ENCODE results near the gene MCTP1. TPM values are rescaled to one million over a fixed set of nuclear protein-coding genes. Genes with fewer than 3 reads are reported as not detected.
A peak's percentile ranks its signal among the peaks of the same experiment; 100 is the strongest.

MCTP1 gene
- total RNA-seq, 1 experiment from 2014 or later = 7.5 TPM

GRCh38 chr5:95155888-95156287 lies 129.0 kb downstream of the MCTP1 start:
- ChIA-PET POLR2A (ENCODE audit: unreplicated experiment) (no interaction called here), CTCF (no interaction called here)
- ATAC-seq (no peak), DNase-seq (no peak)
- H3K9me2 ChIP-seq (replicated peaks; ENCODE audit: low read length) = no peaks in the 10 kb centered on the region
- no peaks in the 10 kb centered on the region for H3F3A ChIP-seq (ENCODE audit: low read length, unreplicated experiment)
- TF ChIP-seq, protein P1, sequence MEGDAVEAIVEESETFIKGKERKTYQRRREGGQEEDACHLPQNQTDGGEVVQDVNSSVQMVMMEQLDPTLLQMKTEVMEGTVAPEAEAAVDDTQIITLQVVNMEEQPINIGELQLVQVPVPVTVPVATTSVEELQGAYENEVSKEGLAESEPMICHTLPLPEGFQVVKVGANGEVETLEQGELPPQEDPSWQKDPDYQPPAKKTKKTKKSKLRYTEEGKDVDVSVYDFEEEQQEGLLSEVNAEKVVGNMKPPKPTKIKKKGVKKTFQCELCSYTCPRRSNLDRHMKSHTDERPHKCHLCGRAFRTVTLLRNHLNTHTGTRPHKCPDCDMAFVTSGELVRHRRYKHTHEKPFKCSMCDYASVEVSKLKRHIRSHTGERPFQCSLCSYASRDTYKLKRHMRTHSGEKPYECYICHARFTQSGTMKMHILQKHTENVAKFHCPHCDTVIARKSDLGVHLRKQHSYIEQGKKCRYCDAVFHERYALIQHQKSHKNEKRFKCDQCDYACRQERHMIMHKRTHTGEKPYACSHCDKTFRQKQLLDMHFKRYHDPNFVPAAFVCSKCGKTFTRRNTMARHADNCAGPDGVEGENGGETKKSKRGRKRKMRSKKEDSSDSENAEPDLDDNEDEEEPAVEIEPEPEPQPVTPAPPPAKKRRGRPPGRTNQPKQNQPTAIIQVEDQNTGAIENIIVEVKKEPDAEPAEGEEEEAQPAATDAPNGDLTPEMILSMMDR (conservative IDR thresholded peaks at IDR 0.05; ENCODE audit: low read depth, low read length) = no peak
- no peak for TF ChIP-seq EZH2phosphoT487 (IDR thresholded peaks at IDR 0.05; ENCODE audit: borderline replicate concordance, low read length)
- no peak for TF ChIP-seq EZH2 (IDR thresholded peaks at IDR 0.05; ENCODE audit: low read length, unreplicated experiment)
- no peak overlapping the region for H3K9ac ChIP-seq (ENCODE audit: low read length)
- no peaks in the 10 kb centered on the region for H3K79me2 ChIP-seq (ENCODE audit: low read length)
- no peaks in the 10 kb centered on the region for H3K9me3 ChIP-seq (ENCODE audit: low read length)
- H3K27ac ChIP-seq (ENCODE audit: low read length) = no peak overlapping the region
- no peaks in the 10 kb centered on the region for H4K20me1 ChIP-seq (ENCODE audit: low read length)
- H3K36me3 ChIP-seq (ENCODE audit: low read depth, low read length) = no peaks in the 10 kb centered on the region
- H3K4me1 ChIP-seq (ENCODE audit: insufficient read depth, low read length) = no peaks in the 10 kb centered on the region
- H3K4me3 ChIP-seq (ENCODE audit: low read length) = no peak overlapping the region
- no peak overlapping the region for H3K4me2 ChIP-seq (ENCODE audit: low read length)
- no peak overlapping the region for H2AFZ ChIP-seq (ENCODE audit: low read length)
- intact Hi-C loops (cut with micrococcal nuclease) = no loop called here
- no TSS peak for BruUV-seq (replicated peaks)
- no peaks in the 10 kb centered on the region for H3K27me3 ChIP-seq (ENCODE audit: low read length)

DNA sequence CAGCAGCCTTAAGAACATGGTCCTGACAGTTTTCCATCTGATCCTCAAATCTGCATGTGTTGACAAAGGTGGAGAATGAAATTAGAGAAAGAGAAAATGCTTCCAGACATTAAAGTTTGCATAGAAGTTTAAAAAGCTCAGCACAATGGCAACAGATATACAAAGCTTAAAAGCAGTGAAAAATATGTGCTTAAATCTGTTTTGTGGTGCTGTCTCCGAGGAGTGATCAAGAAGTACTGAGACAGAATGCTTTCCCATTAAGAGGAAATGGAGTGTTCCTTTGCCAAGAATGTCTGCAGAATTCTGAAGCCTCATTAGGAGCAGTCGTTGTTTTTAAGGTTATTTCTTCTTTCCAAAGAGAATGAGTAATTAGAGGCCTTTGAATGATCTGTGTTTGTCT lies 131.4 kb downstream of the MCTP1 start:
- no peak overlapping the region for H3K4me3 ChIP-seq (ENCODE audit: low read length)
- H3K9me3 ChIP-seq (ENCODE audit: low read length) = no peaks in the 10 kb centered on the region
- H3K9me2 ChIP-seq (replicated peaks; ENCODE audit: low read length) = no peaks in the 10 kb centered on the region
- no peaks in the 10 kb centered on the region for H3K27me3 ChIP-seq (ENCODE audit: low read length)
- H3K27ac ChIP-seq (ENCODE audit: low read length) = no peak overlapping the region
- H3K79me2 ChIP-seq (ENCODE audit: low read length) = no peaks in the 10 kb centered on the region
- no peak for DNase-seq
- no peak overlapping the region for H2AFZ ChIP-seq (ENCODE audit: low read length)
- H3K9ac ChIP-seq (ENCODE audit: low read length) = no peak overlapping the region
- no peaks in the 10 kb centered on the region for H3K36me3 ChIP-seq (ENCODE audit: low read depth, low read length)
- H4K20me1 ChIP-seq (ENCODE audit: low read length) = no peaks in the 10 kb centered on the region
- no peaks in the 10 kb centered on the region for H3K4me1 ChIP-seq (ENCODE audit: insufficient read depth, low read length)
- ChIA-PET CTCF (no interaction called here), POLR2A (ENCODE audit: unreplicated experiment) (no interaction called here)
- no TSS peak for BruUV-seq (replicated peaks)
- ATAC-seq = no peak
- TF ChIP-seq EZH2 (IDR thresholded peaks at IDR 0.05; ENCODE audit: low read length, unreplicated experiment) = no peak
- TF ChIP-seq, protein P1 (conservative IDR thresholded peaks at IDR 0.05; ENCODE audit: low read depth, low read length) = no peak
- no peak for TF ChIP-seq EZH2phosphoT487 (IDR thresholded peaks at IDR 0.05; ENCODE audit: borderline replicate concordance, low read length)
- intact Hi-C loops (cut with micrococcal nuclease) = no loop called here
- H3F3A ChIP-seq (ENCODE audit: low read length, unreplicated experiment) = no peaks in the 10 kb centered on the region
- no peak overlapping the region for H3K4me2 ChIP-seq (ENCODE audit: low read length)

- Histone ChIP-seq H3K4me1 (ENCODE audit: insufficient read depth, low read length) (no peaks in the 10 kb centered on the region), H3K27ac (ENCODE audit: low read length) (no peak overlapping the region), H3K27me3 (ENCODE audit: low read length) (no peaks in the 10 kb centered on the region), H3K9me3 (ENCODE audit: low read length) (no peaks in the 10 kb centered on the region), H3K4me3 (ENCODE audit: low read length) (no peak overlapping the region), H3K36me3 (ENCODE audit: low read depth, low read length) (no peaks in the 10 kb centered on the region), H3K79me2 (ENCODE audit: low read length) (no peaks in the 10 kb centered on the region), H3K9ac (ENCODE audit: low read length) (no peak overlapping the region), H4K20me1 (ENCODE audit: low read length) (no peaks in the 10 kb centered on the region), H3F3A (ENCODE audit: low read length, unreplicated experiment) (no peaks in the 10 kb centered on the region), H2AFZ (ENCODE audit: low read length) (peak overlapping the region; percentile 35; the same call in 1 of the 2 replicates), H3K4me2 (ENCODE audit: low read length) (peak overlapping the region; percentile 28; the same call in 1 of the 2 replicates), H3K9me2 (replicated peaks; ENCODE audit: low read length) (no peaks in the 10 kb centered on the region)
- no TSS peak for BruUV-seq (replicated peaks)
- ChIA-PET CTCF (interaction anchor here (0.7 kb wide), 1 partner anchor 43 kb away, joined by 3 read pairs; no protein-coding TSS in a partner anchor), POLR2A (ENCODE audit: unreplicated experiment) (no interaction called here)
- DNase-seq (no peak), ATAC-seq (peak; percentile 45)
- TF ChIP-seq EZH2 (IDR thresholded peaks at IDR 0.05; ENCODE audit: low read length, unreplicated experiment) (no peak), EZH2phosphoT487 (IDR thresholded peaks at IDR 0.05; ENCODE audit: borderline replicate concordance, low read length) (no peak)
- TF ChIP-seq, protein P1 (conservative IDR thresholded peaks at IDR 0.05; ENCODE audit: low read depth, low read length) = no peak
- intact Hi-C loops (cut with micrococcal nuclease) = no loop called here
Observed at GRCh38 chr5:95152535-95152934, 132.4 kb downstream of the MCTP1 start.
